IMR-90 (cell line): ENCODE results near the gene AUTS2. TPM values are rescaled to one million over a fixed set of nuclear protein-coding genes. Genes with fewer than 3 reads are reported as not detected.

ENCODE experiments used
- ATAC-seq: fragments of 200-7000 bp; cut with Tn5 transposase; 2 replicates; pipeline ENCODE4 v1.9.1; 2020; ENCODE audit warnings: low read depth, mild to moderate bottlenecking, moderate library complexity
- BruUV-seq: library from RNA; stranded (reverse); fragments of 400-500 nt; replicated peaks from 2 replicates; lab custom pipeline; 2021; lab: Mats Ljungman, UMichigan
- CTCF ChIA-PET: fragments of 300-600 bp; formaldehyde crosslinking; extraction: SDS; loops from one replicate; lab custom pipeline; 2021; ENCODE audit warnings: antibody characterized with exemption; lab: Yijun Ruan, JAX
- POLR2A ChIA-PET: fragments of 300-600 bp; sonication (Branson Sonifier 250); formaldehyde crosslinking; loops from one replicate; lab custom pipeline; 2022; ENCODE audit warnings: antibody characterized with exemption; ENCODE audit not compliant: unreplicated experiment; lab: Charles Lee
- DNase-seq: peaks from one replicate; pipeline ENCODE4 v3.0.0; 2013
- H2AFZ ChIP-seq: replicated peaks from 2 replicates; pipeline ENCODE3; 2013; ENCODE audit warnings: low read length, mild to moderate bottlenecking; ENCODE audit not compliant: poor library complexity
- H2AK5ac ChIP-seq: 2 replicates; pipeline ENCODE4 v1.6.1; 2013; ENCODE audit warnings: low read depth, low read length, inconsistent platforms
- H2AK9ac ChIP-seq: replicated peaks from 2 replicates; pipeline ENCODE3; 2013; ENCODE audit warnings: mild to moderate bottlenecking, low read depth, low read length, moderate library complexity; ENCODE audit not compliant: poor library complexity
- H2BK120ac ChIP-seq: 2 replicates; pipeline ENCODE4 v1.6.1; 2013; ENCODE audit warnings: low read depth, low read length, inconsistent platforms
- H2BK15ac ChIP-seq: 3 replicates; pipeline ENCODE4 v1.6.1; 2013; ENCODE audit warnings: low read depth, low read length, inconsistent platforms
- H2BK20ac ChIP-seq: 2 replicates; pipeline ENCODE4 v1.6.1; 2013; ENCODE audit warnings: low read depth, mild to moderate bottlenecking, inconsistent platforms, low read length, moderate library complexity
- H2BK5ac ChIP-seq: 2 replicates; pipeline ENCODE4 v1.6.1; 2013; ENCODE audit warnings: mild to moderate bottlenecking, low read depth, low read length, inconsistent platforms; ENCODE audit not compliant: poor library complexity, severe bottlenecking
- H3K14ac ChIP-seq: replicated peaks from 2 replicates; pipeline ENCODE4 v1.6.1; 2013; ENCODE audit warnings: low read depth, low read length, inconsistent platforms
- H3K18ac ChIP-seq: 2 replicates; pipeline ENCODE4 v1.6.1; 2013; ENCODE audit warnings: low read depth, low read length, control low read depth
- H3K23ac ChIP-seq: 2 replicates; pipeline ENCODE4 v1.6.1; 2013; ENCODE audit warnings: low read depth, low read length, inconsistent platforms
- H3K27ac ChIP-seq: 2 replicates; pipeline ENCODE4 v1.5.1; 2013; ENCODE audit warnings: mild to moderate bottlenecking, control low read depth, low read length; ENCODE audit not compliant: insufficient read depth
- H3K27me3 ChIP-seq: 2 replicates; pipeline ENCODE4 v1.6.1; 2013; ENCODE audit warnings: low read length; ENCODE audit not compliant: control insufficient read depth, insufficient read depth
- H3K36me3 ChIP-seq: 2 replicates; pipeline ENCODE4 v1.6.1; 2013; ENCODE audit warnings: low read length, mixed read lengths; ENCODE audit not compliant: control insufficient read depth, insufficient read depth
- H3K4ac ChIP-seq: 2 replicates; pipeline ENCODE4 v1.6.1; 2013; ENCODE audit warnings: low read depth, low read length, inconsistent platforms
- H3K4me1 ChIP-seq: 2 replicates; pipeline ENCODE4 v1.6.1; 2013; ENCODE audit warnings: low read length, mixed read lengths; ENCODE audit not compliant: control insufficient read depth, insufficient read depth
- H3K4me2 ChIP-seq: 2 replicates; pipeline ENCODE4 v1.6.1; 2013; ENCODE audit warnings: low read depth, mild to moderate bottlenecking, control low read depth, low read length, moderate library complexity
- H3K4me3 ChIP-seq: 2 replicates; pipeline ENCODE4 v1.5.1; 2013; ENCODE audit warnings: low read depth, mild to moderate bottlenecking, control low read depth, low read length, moderate library complexity; ENCODE audit not compliant: insufficient read depth
- H3K56ac ChIP-seq: 2 replicates; pipeline ENCODE4 v1.6.1; 2013; ENCODE audit warnings: low read length, inconsistent platforms; ENCODE audit not compliant: insufficient read depth; ENCODE audit errors: extremely low read depth
- H3K79me1 ChIP-seq, 2 experiments: 2 replicates each; pipeline ENCODE4 v1.6.1; 2013; ENCODE audit warnings: low read length in 2 of 2, inconsistent platforms in 1 of 2, low read depth in 1 of 2
- H3K9ac ChIP-seq: 2 replicates; pipeline ENCODE4 v1.6.1; 2013; ENCODE audit warnings: low read depth, low read length, control low read depth
- H3K9me1 ChIP-seq: 2 replicates; pipeline ENCODE4 v1.6.1; 2013; ENCODE audit warnings: low read length, inconsistent platforms; ENCODE audit not compliant: insufficient read depth
- H3K9me3 ChIP-seq: 2 replicates; pipeline ENCODE4 v1.6.1; 2013; ENCODE audit warnings: low read length; ENCODE audit not compliant: control insufficient read depth, insufficient read depth
- H4K20me1 ChIP-seq: 2 replicates; pipeline ENCODE4 v1.6.1; 2013; ENCODE audit warnings: low read length, inconsistent platforms; ENCODE audit not compliant: insufficient read depth
- H4K5ac ChIP-seq: 2 replicates; pipeline ENCODE4 v1.6.1; 2013; ENCODE audit warnings: mild to moderate bottlenecking, low read depth, low read length, control low read depth
- H4K8ac ChIP-seq, 2 experiments: 2 replicates each; pipeline ENCODE4 v1.6.1; 2013; ENCODE audit warnings: low read depth in 2 of 2, low read length in 2 of 2, control low read depth in 1 of 2, inconsistent platforms in 1 of 2
- H4K91ac ChIP-seq: 2 replicates; pipeline ENCODE4 v1.6.1; 2013; ENCODE audit warnings: low read depth, low read length, inconsistent platforms; ENCODE audit not compliant: insufficient read depth
- BHLHE40 ChIP-seq: fragments of 150-350 bp; IDR thresholded peaks from 2 replicates; pipeline ENCODE4 v1.6.1; 2016; ENCODE audit warnings: mild to moderate bottlenecking, low read depth, low read length
- CEBPB ChIP-seq: IDR thresholded peaks from 2 replicates; pipeline ENCODE4 v1.6.1; 2012; ENCODE audit warnings: low read depth, low read length, improper control_type of control experiment
- CHD1 ChIP-seq: IDR thresholded peaks from 2 replicates; pipeline ENCODE4 v1.6.1; 2012; ENCODE audit warnings: low read depth, low read length, improper control_type of control experiment
- FOS ChIP-seq: fragments of 150-350 bp; IDR thresholded peaks from 2 replicates; pipeline ENCODE4 v1.6.1; 2016; ENCODE audit warnings: low read depth, low read length
- MAFK ChIP-seq: IDR thresholded peaks from 2 replicates; pipeline ENCODE4 v1.6.1; 2012; ENCODE audit warnings: low read depth, low read length, improper control_type of control experiment
- MAZ ChIP-seq: IDR thresholded peaks from 2 replicates; pipeline ENCODE4 v1.6.1; 2012; ENCODE audit warnings: low read depth, mild to moderate bottlenecking, low read length, improper control_type of control experiment, moderate library complexity, borderline replicate concordance
- MXI1 ChIP-seq: IDR thresholded peaks from 2 replicates; pipeline ENCODE4 v1.6.1; 2012; ENCODE audit warnings: low read depth, mild to moderate bottlenecking, low read length, moderate library complexity, borderline replicate concordance
- NFE2L2 ChIP-seq: fragments of 150-350 bp; IDR thresholded peaks from 2 replicates; pipeline ENCODE4 v1.6.1; 2016; ENCODE audit warnings: low read depth, mild to moderate bottlenecking, low read length
- RAD21 ChIP-seq: IDR thresholded peaks from 2 replicates; pipeline ENCODE4 v1.6.1; 2012; ENCODE audit warnings: low read length, improper control_type of control experiment
- RCOR1 ChIP-seq: IDR thresholded peaks from 2 replicates; pipeline ENCODE4 v1.6.1; 2012; ENCODE audit warnings: mild to moderate bottlenecking, low read length, improper control_type of control experiment; ENCODE audit not compliant: insufficient replicate concordance
- WGBS, 2 experiments: methylation state at CpG; one replicate each; pipeline versions ENCODE4 v1.1.5 to v1.1.7; 2013; ENCODE audit warnings: missing lambda C conversion rate in 2 of 2; ENCODE audit not compliant: insufficient read length in 1 of 2; ENCODE audit errors: extremely low coverage in 2 of 2; 5-methylcytosine and 5-hydroxymethylcytosine counted together
- dilution Hi-C: fragments of 300-500 bp; cut with HindIII; formaldehyde crosslinking; loops from one replicate; pipeline ENCODE4 v1.14.3; 2018; ENCODE audit warnings: low sequenced_read_pairs; ENCODE audit not compliant: unreplicated experiment
- in situ Hi-C: fragments of 300-500 bp; cut with MboI; formaldehyde crosslinking; loops from 3 replicates; pipeline ENCODE4 v1.14.3; 2019; ENCODE audit warnings: low sequenced_read_pairs, inconsistent platforms, mixed read lengths
- intact Hi-C: fragments of 100-400 bp; cut with micrococcal nuclease; formaldehyde crosslinking; loops from 2 replicates; pipeline ENCODE4 v1.10.0; 2022
- polyA plus RNA-seq, 3 experiments: library from polyadenylated mRNA; depleted of rRNA; stranded (reverse); fragments of >200 nt; gene quantifications; 2 replicates each; pipeline ENCODE4 v1.2.3, GENCODE V29; 2012; ENCODE audit warnings: low replicate concordance in 1 of 3
- total RNA-seq: library from RNA; depleted of rRNA; stranded (reverse); fragments of >200 nt; gene quantifications from 2 replicates; pipeline ENCODE4 v1.2.3, GENCODE V29; 2012
- TF ChIP-seq, protein P1 (sequence below): fragments of 150-350 bp; IDR thresholded peaks from 2 replicates; pipeline ENCODE4 v1.6.1; 2016; ENCODE audit warnings: low read depth, mild to moderate bottlenecking, low read length, moderate library complexity, borderline replicate concordance

The AUTS2 gene
- total and polyA plus RNA-seq, 2 of the 4 experiments (the other 2 are of a cell fraction), result 0.90 to 3.0 TPM

DNA sequence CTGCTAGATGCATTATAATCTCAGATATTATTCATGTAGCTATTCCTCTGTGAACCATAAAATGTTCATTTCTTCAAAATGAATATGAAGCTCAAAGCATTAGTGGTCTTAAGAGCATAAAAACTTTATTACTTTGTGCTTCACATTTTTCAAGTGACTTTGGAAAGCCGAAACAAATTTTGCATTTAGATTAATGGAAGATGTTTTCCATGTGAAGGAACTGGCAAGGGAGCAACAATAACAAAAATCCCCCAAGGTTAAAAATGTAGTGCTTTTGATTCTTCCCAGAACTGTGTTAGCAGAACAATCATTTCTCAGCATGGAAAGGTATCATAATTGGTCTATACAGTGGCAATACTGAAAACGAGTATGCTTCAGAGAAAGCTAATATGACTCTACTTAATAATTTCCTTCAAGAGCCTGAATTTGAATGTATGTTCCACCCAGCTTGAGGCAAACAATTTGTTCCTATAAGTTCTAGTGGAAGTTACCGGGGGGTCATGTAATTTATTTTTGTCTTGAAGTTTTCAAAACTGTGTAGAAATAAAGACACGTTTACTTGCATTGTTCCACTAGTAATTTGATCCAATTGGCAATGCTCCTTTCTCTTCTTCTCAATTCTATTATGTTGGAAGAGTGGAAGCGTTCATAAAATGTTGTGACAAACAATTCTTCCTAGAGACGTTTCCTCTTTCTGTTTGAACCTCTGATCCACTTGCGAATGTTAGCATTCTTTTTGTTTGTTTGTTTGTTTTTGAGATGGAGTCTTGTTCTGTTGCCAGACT, 665.4 kb downstream of the AUTS2 start:
- BruUV-seq, result no TSS peak
- no peak overlapping the region for H2BK20ac ChIP-seq
- no peak overlapping the region for H3K14ac ChIP-seq
- H3K56ac ChIP-seq, result no peak overlapping the region
- H2BK120ac ChIP-seq, result no peak overlapping the region
- 0 out of 2 replicates have a peak, but pooled peaks cover 2% of the 10 kb centered on the region for H3K9me3 ChIP-seq
- H3K18ac ChIP-seq, result no peak overlapping the region
- no peak for TF ChIP-seq RCOR1
- TF ChIP-seq, protein P1, sequence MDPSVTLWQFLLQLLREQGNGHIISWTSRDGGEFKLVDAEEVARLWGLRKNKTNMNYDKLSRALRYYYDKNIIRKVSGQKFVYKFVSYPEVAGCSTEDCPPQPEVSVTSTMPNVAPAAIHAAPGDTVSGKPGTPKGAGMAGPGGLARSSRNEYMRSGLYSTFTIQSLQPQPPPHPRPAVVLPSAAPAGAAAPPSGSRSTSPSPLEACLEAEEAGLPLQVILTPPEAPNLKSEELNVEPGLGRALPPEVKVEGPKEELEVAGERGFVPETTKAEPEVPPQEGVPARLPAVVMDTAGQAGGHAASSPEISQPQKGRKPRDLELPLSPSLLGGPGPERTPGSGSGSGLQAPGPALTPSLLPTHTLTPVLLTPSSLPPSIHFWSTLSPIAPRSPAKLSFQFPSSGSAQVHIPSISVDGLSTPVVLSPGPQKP, result no peak
- no peak for TF ChIP-seq NFE2L2
- TF ChIP-seq CHD1, result no peak
- no peak for TF ChIP-seq MAZ
- no peak for TF ChIP-seq CEBPB
- TF ChIP-seq RAD21, result no peak
- no peak for TF ChIP-seq FOS
- no peak for TF ChIP-seq MXI1
- TF ChIP-seq MAFK, result no peak
- TF ChIP-seq BHLHE40, result no peak
- no peaks in the 10 kb centered on the region for H3K4me1 ChIP-seq
- ATAC-seq, result no peak
- H2AK5ac ChIP-seq, result no peak overlapping the region
- no peak overlapping the region for H2AK9ac ChIP-seq
- no peak overlapping the region for H3K23ac ChIP-seq
- intact Hi-C loops (no loop called here), dilution Hi-C loops (no loop called here), in situ Hi-C loops (no loop called here)
- no peaks in the 10 kb centered on the region for H3K36me3 ChIP-seq
- H3K4ac ChIP-seq, result no peak overlapping the region
- H2BK5ac ChIP-seq, result no peak overlapping the region
- H4K5ac ChIP-seq, result no peak overlapping the region
- no peak for DNase-seq
- no peak overlapping the region for H3K27ac ChIP-seq
- no peaks in the 10 kb centered on the region for H4K20me1 ChIP-seq
- H3K27me3 ChIP-seq, result no peaks in the 10 kb centered on the region
- H3K9me1 ChIP-seq, result no peaks in the 10 kb centered on the region
- H2BK15ac ChIP-seq, result no peak overlapping the region
- no peak overlapping the region for H3K9ac ChIP-seq
- no CpG with 5 or more reads among the region's 7 CpGs for WGBS, 2 experiments
- H3K4me2 ChIP-seq, result no peak overlapping the region
- H3K79me1 ChIP-seq, result no peaks in the 10 kb centered on the region
- POLR2A ChIA-PET, result no interaction called here
- CTCF ChIA-PET, result no interaction called here
- H3K4me3 ChIP-seq, result no peak overlapping the region
- no peak overlapping the region for H4K8ac ChIP-seq
- H2AFZ ChIP-seq, result no peak overlapping the region
- no peak overlapping the region for H4K91ac ChIP-seq
